MM.1S (cell line): ENCODE results near the gene PTPRN2.

Experiments used
- DNase-seq: peaks from one replicate; pipeline ENCODE4 v3.0.0-alpha.2; 2015
- H2AFZ ChIP-seq: fragments of 300-600 bp; sonication (generic); 2 replicates; pipeline ENCODE4 v1.6.0; 2016; ENCODE audit warnings: antibody characterized with exemption, low read length
- H3F3A ChIP-seq: fragments of 300-600 bp; sonication (generic); 2 replicates; pipeline ENCODE4 v1.6.1; 2016; ENCODE audit warnings: mild to moderate bottlenecking, antibody characterized with exemption, low read length, moderate library complexity, mixed read lengths; ENCODE audit not compliant: insufficient read depth
- H3K27ac ChIP-seq: fragments of 300-600 bp; sonication (generic); 2 replicates; pipeline ENCODE4 v1.5.1; 2016; ENCODE audit warnings: mild to moderate bottlenecking, low read length
- H3K27me3 ChIP-seq: fragments of 300-600 bp; sonication (generic); replicated peaks from 2 replicates; pipeline ENCODE4 v1.6.0; 2016; ENCODE audit warnings: low read length; ENCODE audit not compliant: insufficient read depth
- H3K36me3 ChIP-seq: fragments of 300-600 bp; sonication (generic); replicated peaks from 2 replicates; pipeline ENCODE4 v1.6.1; 2016; ENCODE audit warnings: mild to moderate bottlenecking, low read length, mixed read lengths; ENCODE audit not compliant: insufficient read depth
- H3K4me1 ChIP-seq: fragments of 300-600 bp; sonication (generic); 2 replicates; pipeline ENCODE4 v1.6.1; 2016; ENCODE audit warnings: low read length, mixed read lengths
- H3K4me2 ChIP-seq: fragments of 300-600 bp; sonication (generic); 2 replicates; pipeline ENCODE4 v1.6.0; 2016; ENCODE audit warnings: low read depth, low read length
- H3K4me3 ChIP-seq: fragments of 300-600 bp; sonication (generic); 2 replicates; pipeline ENCODE4 v1.5.1; 2016; ENCODE audit warnings: low read length, mixed read lengths
- H3K79me2 ChIP-seq: fragments of 300-600 bp; sonication (generic); 2 replicates; pipeline ENCODE4 v1.6.1; 2016; ENCODE audit warnings: mixed run types, low read length, mixed read lengths
- H3K9ac ChIP-seq: fragments of 300-600 bp; sonication (generic); 2 replicates; pipeline ENCODE4 v1.6.1; 2016; ENCODE audit warnings: low read length, mixed read lengths
- H3K9me2 ChIP-seq: fragments of 300-600 bp; sonication (generic); replicated peaks from 2 replicates; pipeline ENCODE4 v1.6.1; 2016; ENCODE audit warnings: mild to moderate bottlenecking, low read length, mixed read lengths; ENCODE audit not compliant: insufficient read depth
- H3K9me3 ChIP-seq: fragments of 300-600 bp; sonication (generic); replicated peaks from 2 replicates; pipeline ENCODE4 v1.6.1; 2016; ENCODE audit warnings: mild to moderate bottlenecking, low read length, mixed read lengths; ENCODE audit not compliant: insufficient read depth
- H4K20me1 ChIP-seq: fragments of 300-600 bp; sonication (generic); 2 replicates; pipeline ENCODE4 v1.6.1; 2016; ENCODE audit warnings: mild to moderate bottlenecking, low read length, moderate library complexity, mixed read lengths; ENCODE audit not compliant: insufficient read depth
- CTCF ChIP-seq: fragments of 300-600 bp; sonication (generic); IDR thresholded peaks from 2 replicates; pipeline ENCODE4 v1.5.1; 2016; ENCODE audit warnings: antibody characterized with exemption, low read length, mixed read lengths
- EZH2 ChIP-seq: fragments of 300-600 bp; sonication (generic); optimal IDR thresholded peaks from 2 replicates; pipeline ENCODE3; 2017; ENCODE audit warnings: low read depth, mild to moderate bottlenecking, antibody characterized with exemption, low read length, mixed read lengths
- EZH2phosphoT487 ChIP-seq: fragments of 300-600 bp; sonication (generic); IDR thresholded peaks from 2 replicates; pipeline ENCODE4 v1.6.1; 2018; ENCODE audit warnings: antibody characterized with exemption, low read length

The PTPRN2 gene

GRCh38 chr7:157784979-157785441 is 802.6 kb downstream of the PTPRN2 start:
- Histone ChIP-seq H4K20me1 (no peaks in the 10 kb centered on the region), H3K9me2 (no peaks in the 10 kb centered on the region), H3K9ac (no peak overlapping the region), H3F3A (no peaks in the 10 kb centered on the region), H3K27me3 (peaks cover 89% of the 10 kb centered on the region), H3K9me3 (no peaks in the 10 kb centered on the region), H3K4me1 (no peaks in the 10 kb centered on the region), H3K4me3 (no peak overlapping the region), H3K36me3 (no peaks in the 10 kb centered on the region), H3K27ac (no peak overlapping the region), H2AFZ (no peak overlapping the region), H3K79me2 (no peaks in the 10 kb centered on the region), H3K4me2 (no peak overlapping the region)
- no peak for TF ChIP-seq CTCF
- no peak for TF ChIP-seq EZH2
- TF ChIP-seq EZH2phosphoT487, result no peak
- DNase-seq, result no peak

- no peaks in the 10 kb centered on the region for H3F3A ChIP-seq
- no peak overlapping the region for H3K27ac ChIP-seq
- H3K4me2 ChIP-seq, result no peak overlapping the region
- H3K4me3 ChIP-seq, result no peak overlapping the region
- no peak overlapping the region for H3K9ac ChIP-seq
- no peaks in the 10 kb centered on the region for H3K9me3 ChIP-seq
- DNase-seq, result no peak
- H3K27me3 ChIP-seq, result peaks cover 89% of the 10 kb centered on the region
- H3K9me2 ChIP-seq, result no peaks in the 10 kb centered on the region
- no peaks in the 10 kb centered on the region for H4K20me1 ChIP-seq
- no peaks in the 10 kb centered on the region for H3K36me3 ChIP-seq
- H3K4me1 ChIP-seq, result no peaks in the 10 kb centered on the region
- no peak overlapping the region for H2AFZ ChIP-seq
- TF ChIP-seq EZH2phosphoT487, result no peak
- no peak for TF ChIP-seq CTCF
- no peak for TF ChIP-seq EZH2
- H3K79me2 ChIP-seq, result no peaks in the 10 kb centered on the region
Observed at GRCh38 chr7:157784041-157784835, 803.4 kb downstream of the PTPRN2 start.

- TF ChIP-seq CTCF, result no peak
- no peak for TF ChIP-seq EZH2
- no peak for TF ChIP-seq EZH2phosphoT487
- no peak overlapping the region for H3K27ac ChIP-seq
- H3K4me1 ChIP-seq, result no peaks in the 10 kb centered on the region
- H2AFZ ChIP-seq, result no peak overlapping the region
- DNase-seq, result no peak
- no peaks in the 10 kb centered on the region for H3F3A ChIP-seq
- H3K9me3 ChIP-seq, result no peaks in the 10 kb centered on the region
- H3K4me2 ChIP-seq, result no peak overlapping the region
- no peaks in the 10 kb centered on the region for H3K9me2 ChIP-seq
- H4K20me1 ChIP-seq, result no peaks in the 10 kb centered on the region
- H3K79me2 ChIP-seq, result no peaks in the 10 kb centered on the region
- H3K9ac ChIP-seq, result no peak overlapping the region
- no peaks in the 10 kb centered on the region for H3K36me3 ChIP-seq
- H3K4me3 ChIP-seq, result no peak overlapping the region
- peaks cover 93% of the 10 kb centered on the region for H3K27me3 ChIP-seq
Observed at GRCh38 chr7:157782041-157782440, 805.6 kb downstream of the PTPRN2 start.
